Mammary epithelial cell (primary cell): ENCODE results near the gene CHKA.

ENCODE experiments used
- CTCF ChIP-seq, 2 donors: IDR thresholded peaks in 1 of 2; conservative IDR thresholded peaks in 1 of 2; 2 replicates each; pipeline ENCODE4 v1.5.1; 2011 to 2012; ENCODE audit warnings: inconsistent platforms in 2 of 2, low read length in 2 of 2, mild to moderate bottlenecking in 2 of 2, control low read depth in 1 of 2, low read depth in 1 of 2; ENCODE audit not compliant: insufficient read depth in 1 of 2; ENCODE audit errors: extremely low read depth in 1 of 2
- EZH2 ChIP-seq: IDR thresholded peaks from 2 replicates; pipeline ENCODE4 v1.6.1; 2012; ENCODE audit warnings: low read length, inconsistent platforms, borderline replicate concordance

- TF ChIP-seq CTCF (conservative IDR thresholded peaks at IDR 0.05 in 1 of 2, IDR thresholded peaks at IDR 0.05 in 1 of 2; ENCODE audit: extremely low read depth in 1 of 2, insufficient read depth in 1 of 2, low read depth in 1 of 2, low read length in 2 of 2) (no peak), EZH2 (no peak)
Observed at GRCh38 chr11:68015467-68015866, 105.7 kb downstream of the CHKA start.
